Inflammatory macrophage treated with lipopolysaccharide for 1 hour (primary cell): ENCODE data around the gene SORL1.

Experiments used
- DNase-seq, 2 donors: peaks; one replicate each; pipeline ENCODE4 v3.0.0-alpha.2; 2020 to 2022

Gene SORL1

GRCh38 chr11:121544956-121545355 is 92.8 kb downstream of the SORL1 start:
- DNase-seq, result no peak

- DNase-seq, result no peak
Measured at GRCh38 chr11:121547574-121547973, 95.5 kb downstream of the SORL1 start.

GRCh38 chr11:121550247-121551030 is 98.3 kb downstream of the SORL1 start:
- DNase-seq, result peak; percentile 59 to 61

GRCh38 chr11:121551463-121551862 is 99.3 kb downstream of the SORL1 start:
- DNase-seq, result no peak

- DNase-seq, result no peak
Measured at GRCh38 chr11:121552154-121552553, 100.0 kb downstream of the SORL1 start.

GRCh38 chr11:121552644-121553043 is 100.5 kb downstream of the SORL1 start:
- DNase-seq, result no peak

GRCh38 chr11:121553389-121553788 is 101.3 kb downstream of the SORL1 start:
- no peak for DNase-seq

- no peak for DNase-seq
Measured at GRCh38 chr11:121553806-121554205, 101.7 kb downstream of the SORL1 start.

- no peak for DNase-seq
Measured at GRCh38 chr11:121554552-121554951, 102.4 kb downstream of the SORL1 start.

GRCh38 chr11:121555121-121555520 is 103.0 kb downstream of the SORL1 start:
- DNase-seq, result no peak

- DNase-seq, result no peak
Measured at GRCh38 chr11:121556937-121557336, 104.8 kb downstream of the SORL1 start.

- DNase-seq, result no peak
Measured at GRCh38 chr11:121557348-121557747, 105.2 kb downstream of the SORL1 start.

- no peak for DNase-seq
Measured at GRCh38 chr11:121559606-121560200, 107.6 kb downstream of the SORL1 start.

GRCh38 chr11:121560236-121560635 is 108.1 kb downstream of the SORL1 start:
- no peak for DNase-seq

GRCh38 chr11:121561240-121561639 is 109.1 kb downstream of the SORL1 start:
- no peak for DNase-seq

- DNase-seq, result no peak
Measured at GRCh38 chr11:121561716-121562115, 109.6 kb downstream of the SORL1 start.

- no peak for DNase-seq
Measured at GRCh38 chr11:121563003-121563402, 110.9 kb downstream of the SORL1 start.

- DNase-seq, result no peak
Measured at GRCh38 chr11:121563900-121564822, 112.0 kb downstream of the SORL1 start.

GRCh38 chr11:121564948-121565684 is 113.0 kb downstream of the SORL1 start:
- DNase-seq, result no peak

GRCh38 chr11:121566279-121567168 is 114.4 kb downstream of the SORL1 start:
- DNase-seq, result no peak

- no peak for DNase-seq
Measured at GRCh38 chr11:121567995-121568394, 115.9 kb downstream of the SORL1 start.
